ENCODE data around the gene MCRIP2.
A peak's percentile ranks its signal among the peaks of the same experiment; 100 is the strongest.

The MCRIP2 gene

GRCh38 chr16:629185-629832 is 12.3 kb upstream of the MCRIP2 start:
- Histone ChIP-seq H3K27ac (ENCODE audit: low read length) (peak overlapping the region; percentile 49), H3K9me3 (ENCODE audit: insufficient read depth, low read depth, low read length) (no peaks in the 10 kb centered on the region), H3K9ac (ENCODE audit: low read depth, low read length) (peak overlapping the region; percentile 68; the same call in 1 of the 2 replicates), H3K4me1 (ENCODE audit: insufficient read depth, low read length) (peaks cover 12% of the 10 kb centered on the region; the same call in 1 of the 2 replicates), H3K36me3 (ENCODE audit: insufficient read depth, low read depth, low read length) (no peaks in the 10 kb centered on the region; the same call in 1 of the 2 replicates), H3K27me3 (ENCODE audit: insufficient read depth, low read length) (no peaks in the 10 kb centered on the region), H3K4me3 (ENCODE audit: low read length) (no peak overlapping the region)

- peak overlapping the region; percentile 2 for H3K27ac ChIP-seq (ENCODE audit: low read length)
- no peaks in the 10 kb centered on the region for H3K27me3 ChIP-seq (ENCODE audit: insufficient read depth, low read length)
- peak overlapping the region; percentile 66; the same call in 1 of the 2 replicates for H3K4me3 ChIP-seq (ENCODE audit: low read length)
- H3K36me3 ChIP-seq (ENCODE audit: insufficient read depth, low read depth, low read length): no peaks in the 10 kb centered on the region; the same call in 1 of the 2 replicates
- H3K4me1 ChIP-seq (ENCODE audit: insufficient read depth, low read length): peaks cover 12% of the 10 kb centered on the region; the same call in 1 of the 2 replicates
- peak overlapping the region; percentile 68; the same call in 1 of the 2 replicates for H3K9ac ChIP-seq (ENCODE audit: low read depth, low read length)
- H3K9me3 ChIP-seq (ENCODE audit: insufficient read depth, low read depth, low read length): no peaks in the 10 kb centered on the region
These were observed 11.8 kb upstream of the MCRIP2 start for GRCh38 chr16:629833-630248.

- Histone ChIP-seq H3K4me1 (ENCODE audit: insufficient read depth, low read length) (peaks cover 12% of the 10 kb centered on the region; the same call in 1 of the 2 replicates), H3K9ac (ENCODE audit: low read depth, low read length) (peak overlapping the region; percentile 68; the same call in 1 of the 2 replicates), H3K9me3 (ENCODE audit: insufficient read depth, low read depth, low read length) (no peaks in the 10 kb centered on the region), H3K4me3 (ENCODE audit: low read length) (peak overlapping the region; percentile 66; the same call in 1 of the 2 replicates), H3K27ac (ENCODE audit: low read length) (peak overlapping the region; percentile 2), H3K27me3 (ENCODE audit: insufficient read depth, low read length) (no peaks in the 10 kb centered on the region), H3K36me3 (ENCODE audit: insufficient read depth, low read depth, low read length) (no peaks in the 10 kb centered on the region; the same call in 1 of the 2 replicates)
These were observed 11.3 kb upstream of the MCRIP2 start for GRCh38 chr16:630249-630814.

GRCh38 chr16:630815-631405 is 10.7 kb upstream of the MCRIP2 start, which contains the start of gene WFIKKN1:
Gene WFIKKN1 (plus strand): TSS chr16:630985. CDS start chr16:631254, 269 bp downstream.
- no peaks in the 10 kb centered on the region; the same call in 1 of the 2 replicates for H3K36me3 ChIP-seq (ENCODE audit: insufficient read depth, low read depth, low read length)
- H3K9me3 ChIP-seq (ENCODE audit: insufficient read depth, low read depth, low read length): no peaks in the 10 kb centered on the region
- peak within 1 kb of the TSS; percentile 66; the same call in 1 of the 2 replicates for H3K4me3 ChIP-seq (ENCODE audit: low read length)
- H3K27me3 ChIP-seq (ENCODE audit: insufficient read depth, low read length): no peaks in the 10 kb centered on the region
- peak within 1 kb of the TSS; percentile 68; the same call in 1 of the 2 replicates for H3K9ac ChIP-seq (ENCODE audit: low read depth, low read length)
- H3K4me1 ChIP-seq (ENCODE audit: insufficient read depth, low read length): peaks cover 12% of the 10 kb centered on the region; the same call in 1 of the 2 replicates
- H3K27ac ChIP-seq (ENCODE audit: low read length): peak within 1 kb of the TSS; percentile 65

GRCh38 chr16:631808-632358 is 9.7 kb upstream of the MCRIP2 start:
- H3K27ac ChIP-seq (ENCODE audit: low read length): no peak overlapping the region
- no peaks in the 10 kb centered on the region for H3K27me3 ChIP-seq (ENCODE audit: insufficient read depth, low read length)
- H3K36me3 ChIP-seq (ENCODE audit: insufficient read depth, low read depth, low read length): no peaks in the 10 kb centered on the region
- no peaks in the 10 kb centered on the region for H3K9me3 ChIP-seq (ENCODE audit: insufficient read depth, low read depth, low read length)
- H3K4me3 ChIP-seq (ENCODE audit: low read length): no peak overlapping the region
- peaks cover 12% of the 10 kb centered on the region; the same call in 1 of the 2 replicates for H3K4me1 ChIP-seq (ENCODE audit: insufficient read depth, low read length)
- no peak overlapping the region for H3K9ac ChIP-seq (ENCODE audit: low read depth, low read length)

- Histone ChIP-seq H3K9ac (ENCODE audit: low read depth, low read length) (no peak overlapping the region), H3K27ac (ENCODE audit: low read length) (no peak overlapping the region), H3K4me1 (ENCODE audit: insufficient read depth, low read length) (peaks cover 12% of the 10 kb centered on the region; the same call in 1 of the 2 replicates)
These were observed 8.9 kb upstream of the MCRIP2 start for GRCh38 chr16:632486-633335.

GRCh38 chr16:633336-634050 is 8.1 kb upstream of the MCRIP2 start:
- no peaks in the 10 kb centered on the region for H3K27me3 ChIP-seq (ENCODE audit: insufficient read depth, low read length)
- H3K9ac ChIP-seq (ENCODE audit: low read depth, low read length): no peak overlapping the region
- H3K4me1 ChIP-seq (ENCODE audit: insufficient read depth, low read length): peaks cover 12% of the 10 kb centered on the region; the same call in 1 of the 2 replicates
- no peak overlapping the region for H3K4me3 ChIP-seq (ENCODE audit: low read length)
- H3K9me3 ChIP-seq (ENCODE audit: insufficient read depth, low read depth, low read length): no peaks in the 10 kb centered on the region
- no peaks in the 10 kb centered on the region for H3K36me3 ChIP-seq (ENCODE audit: insufficient read depth, low read depth, low read length)
- no peak overlapping the region for H3K27ac ChIP-seq (ENCODE audit: low read length)

More at GRCh38 chr16:632486-633335, 8.9 kb upstream of the MCRIP2 start:
- Histone ChIP-seq H3K4me3 (ENCODE audit: low read length) (no peak overlapping the region), H3K9me3 (ENCODE audit: insufficient read depth, low read depth, low read length) (no peaks in the 10 kb centered on the region), H3K36me3 (ENCODE audit: insufficient read depth, low read depth, low read length) (no peaks in the 10 kb centered on the region), H3K27me3 (ENCODE audit: insufficient read depth, low read length) (no peaks in the 10 kb centered on the region)

GRCh38 chr16:634051-634670 is 7.5 kb upstream of the MCRIP2 start:
- Histone ChIP-seq H3K4me3 (ENCODE audit: low read length) (no peak overlapping the region), H3K9me3 (ENCODE audit: insufficient read depth, low read depth, low read length) (no peaks in the 10 kb centered on the region), H3K36me3 (ENCODE audit: insufficient read depth, low read depth, low read length) (no peaks in the 10 kb centered on the region), H3K9ac (ENCODE audit: low read depth, low read length) (no peak overlapping the region), H3K4me1 (ENCODE audit: insufficient read depth, low read length) (peaks cover 10% of the 10 kb centered on the region; the same call in 1 of the 2 replicates), H3K27me3 (ENCODE audit: insufficient read depth, low read length) (no peaks in the 10 kb centered on the region), H3K27ac (ENCODE audit: low read length) (no peak overlapping the region)

GRCh38 chr16:634996-635395 is 6.6 kb upstream of the MCRIP2 start:
- H3K4me3 ChIP-seq (ENCODE audit: low read length): no peak overlapping the region; the same call in 1 of the 2 replicates
- H3K27me3 ChIP-seq (ENCODE audit: insufficient read depth, low read length): no peaks in the 10 kb centered on the region
- no peaks in the 10 kb centered on the region for H3K9me3 ChIP-seq (ENCODE audit: insufficient read depth, low read depth, low read length)
- H3K36me3 ChIP-seq (ENCODE audit: insufficient read depth, low read depth, low read length): no peaks in the 10 kb centered on the region
- H3K27ac ChIP-seq (ENCODE audit: low read length): no peak overlapping the region
- H3K9ac ChIP-seq (ENCODE audit: low read depth, low read length): no peak overlapping the region
- H3K4me1 ChIP-seq (ENCODE audit: insufficient read depth, low read length): peaks cover 5% of the 10 kb centered on the region; the same call in 1 of the 2 replicates

- Histone ChIP-seq H3K4me1 (ENCODE audit: insufficient read depth, low read length) (no peaks in the 10 kb centered on the region; the same call in 1 of the 2 replicates), H3K27ac (ENCODE audit: low read length) (no peak overlapping the region)
These were observed 5.9 kb upstream of the MCRIP2 start for GRCh38 chr16:635573-636205.

More at GRCh38 chr16:635573-636205, 5.9 kb upstream of the MCRIP2 start:
- peak overlapping the region; percentile 86 for H3K4me3 ChIP-seq (ENCODE audit: low read length)
- H3K27me3 ChIP-seq (ENCODE audit: insufficient read depth, low read length): no peaks in the 10 kb centered on the region
- H3K9me3 ChIP-seq (ENCODE audit: insufficient read depth, low read depth, low read length): no peaks in the 10 kb centered on the region
- H3K9ac ChIP-seq (ENCODE audit: low read depth, low read length): peak overlapping the region; percentile 79; the same call in 1 of the 2 replicates
- H3K36me3 ChIP-seq (ENCODE audit: insufficient read depth, low read depth, low read length): no peaks in the 10 kb centered on the region
